HG03060 (cell line): ENCODE data around the gene HMCN2.
"Not testable (repeated sequence)": the region's sequence is repeated elsewhere in the genome, so short reads cannot be mapped to it uniquely, and the experiment has no call there.

Experiments used
- ATAC-seq: cut with Tn5 transposase; IDR thresholded peaks from one replicate; pipeline ENCODE4 v1.9.1; 2021; ENCODE audit warnings: low read depth, moderate number of reproducible peaks; ENCODE audit not compliant: unreplicated experiment

The HMCN2 gene

DNA sequence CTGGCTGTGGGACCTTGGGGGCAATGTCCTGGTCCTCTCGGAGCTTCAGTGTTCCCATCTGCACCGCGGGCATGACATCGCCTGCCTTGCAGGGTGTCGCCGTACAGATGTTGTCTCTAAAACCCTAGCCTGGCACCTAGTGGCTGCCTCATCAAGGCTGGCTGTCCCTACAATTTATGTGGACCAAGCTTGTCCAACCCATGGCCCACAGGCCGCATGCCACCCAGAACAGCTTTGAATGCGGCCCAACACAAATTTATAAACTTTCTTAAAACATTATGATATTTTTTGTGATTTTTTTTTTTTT lies 160.9 kb downstream of the HMCN2 start:
- no peak for ATAC-seq

DNA sequence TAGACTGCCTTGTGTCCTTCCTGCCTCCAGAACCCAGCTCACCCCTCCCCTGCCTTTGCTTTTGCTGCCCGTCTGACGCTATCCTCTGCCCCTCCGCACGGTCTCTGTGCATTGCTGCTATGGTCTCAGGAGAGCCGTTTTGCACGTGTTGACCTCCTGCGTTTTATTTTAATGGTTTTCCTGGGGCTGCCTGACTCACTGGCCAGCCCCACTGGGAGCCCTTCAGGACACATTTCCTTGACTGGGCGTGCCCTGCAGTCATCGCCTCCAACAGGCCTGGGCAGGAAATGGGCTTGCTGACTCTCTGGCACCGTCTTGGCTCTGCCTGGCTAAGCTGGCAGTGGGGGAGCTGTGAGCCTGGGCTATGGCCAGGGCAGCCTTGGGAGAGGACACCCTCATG lies 161.3 kb downstream of the HMCN2 start:
- ATAC-seq = no peak

DNA sequence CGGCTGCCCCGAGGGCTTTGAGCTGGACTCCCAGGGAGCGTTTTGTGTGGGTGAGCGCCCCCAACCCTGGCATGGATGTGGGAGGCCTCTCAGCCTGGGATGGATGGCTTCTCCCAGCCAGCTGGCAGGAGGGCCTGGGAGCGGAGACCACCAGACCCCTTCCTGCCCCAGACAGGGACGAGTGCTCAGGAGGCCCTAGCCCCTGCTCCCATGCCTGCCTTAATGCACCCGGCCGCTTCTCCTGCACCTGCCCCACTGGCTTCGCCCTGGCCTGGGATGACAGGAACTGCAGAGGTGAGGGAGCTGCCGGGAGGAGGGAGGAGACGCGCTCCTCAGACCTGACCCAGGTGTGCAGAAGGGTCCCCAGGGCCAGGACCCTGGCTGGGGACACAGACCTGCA lies 161.8 kb downstream of the HMCN2 start:
- ATAC-seq = no peak

DNA sequence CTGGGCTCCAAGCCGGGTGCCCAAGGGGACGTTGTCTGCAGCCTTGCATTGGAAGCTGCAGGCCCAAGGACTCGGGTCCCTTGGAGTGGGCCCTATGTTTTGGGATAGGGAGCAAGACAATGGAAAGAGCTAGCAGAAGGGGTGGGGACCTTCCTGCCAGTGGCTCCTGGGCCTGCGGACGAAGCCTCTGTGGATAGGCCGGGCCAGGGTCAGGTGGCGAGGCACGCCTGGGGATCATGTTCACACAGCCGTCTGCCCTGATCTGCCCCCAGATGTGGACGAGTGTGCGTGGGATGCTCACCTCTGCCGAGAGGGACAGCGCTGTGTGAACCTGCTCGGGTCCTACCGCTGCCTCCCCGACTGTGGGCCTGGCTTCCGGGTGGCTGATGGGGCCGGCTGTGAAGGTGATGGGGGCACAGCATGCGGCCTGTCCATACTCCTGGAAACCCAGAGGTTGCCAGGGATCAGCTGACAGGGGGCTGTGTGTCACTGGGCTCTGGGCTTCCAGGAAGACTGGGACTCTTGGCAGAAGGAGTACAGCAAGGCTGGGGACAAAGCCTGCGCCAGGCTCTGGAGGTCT lies 162.6 kb downstream of the HMCN2 start:
- ATAC-seq = no peak

DNA sequence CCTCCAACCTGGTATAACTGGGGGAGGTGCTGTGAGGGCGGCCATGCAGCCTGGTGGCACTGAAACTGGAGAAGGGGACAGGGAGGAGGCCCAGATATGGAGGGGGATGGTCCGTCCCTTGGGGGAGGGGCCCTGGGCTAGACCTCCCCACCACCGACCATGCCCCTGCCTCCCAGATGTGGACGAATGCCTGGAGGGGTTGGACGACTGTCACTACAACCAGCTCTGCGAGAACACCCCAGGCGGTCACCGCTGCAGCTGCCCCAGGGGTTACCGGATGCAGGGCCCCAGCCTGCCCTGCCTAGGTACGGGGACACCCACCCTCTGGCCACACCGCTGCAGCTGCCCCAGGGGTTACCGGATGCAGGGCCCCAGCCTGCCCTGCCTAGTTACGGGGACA lies 163.8 kb downstream of the HMCN2 start:
- ATAC-seq = no peak

DNA sequence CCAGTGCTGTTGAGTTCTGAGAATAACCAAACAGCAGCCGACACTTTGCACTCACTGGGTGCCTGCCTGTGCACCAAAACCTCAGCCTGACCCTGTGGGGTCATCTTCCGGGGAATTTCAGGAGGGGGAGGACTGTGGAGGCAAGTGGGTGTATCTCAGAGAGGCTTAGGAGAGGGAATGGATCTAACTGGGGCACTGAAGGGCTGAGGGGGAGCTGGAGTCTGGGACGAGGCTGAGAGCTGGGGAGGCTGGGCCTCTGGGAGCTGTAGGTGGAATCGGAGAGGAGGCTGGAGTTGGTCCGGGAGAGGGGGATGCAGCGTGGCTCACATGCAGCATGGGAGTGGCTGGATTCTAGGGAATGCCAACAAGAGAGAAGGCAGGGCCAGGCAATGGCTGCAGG lies 164.3 kb downstream of the HMCN2 start:
- no peak for ATAC-seq

DNA sequence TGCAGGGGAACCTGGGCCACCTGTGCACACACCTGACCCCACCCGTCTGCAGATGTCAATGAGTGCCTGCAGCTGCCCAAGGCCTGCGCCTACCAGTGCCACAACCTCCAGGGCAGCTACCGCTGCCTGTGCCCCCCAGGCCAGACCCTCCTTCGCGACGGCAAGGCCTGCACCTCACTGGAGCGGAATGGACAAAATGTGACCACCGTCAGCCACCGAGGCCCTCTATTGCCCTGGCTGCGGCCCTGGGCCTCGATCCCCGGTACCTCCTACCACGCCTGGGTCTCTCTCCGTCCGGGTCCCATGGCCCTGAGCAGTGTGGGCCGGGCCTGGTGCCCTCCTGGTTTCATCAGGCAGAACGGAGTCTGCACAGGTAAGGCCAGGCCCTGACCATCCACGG lies 164.7 kb downstream of the HMCN2 start:
- no peak for ATAC-seq

DNA sequence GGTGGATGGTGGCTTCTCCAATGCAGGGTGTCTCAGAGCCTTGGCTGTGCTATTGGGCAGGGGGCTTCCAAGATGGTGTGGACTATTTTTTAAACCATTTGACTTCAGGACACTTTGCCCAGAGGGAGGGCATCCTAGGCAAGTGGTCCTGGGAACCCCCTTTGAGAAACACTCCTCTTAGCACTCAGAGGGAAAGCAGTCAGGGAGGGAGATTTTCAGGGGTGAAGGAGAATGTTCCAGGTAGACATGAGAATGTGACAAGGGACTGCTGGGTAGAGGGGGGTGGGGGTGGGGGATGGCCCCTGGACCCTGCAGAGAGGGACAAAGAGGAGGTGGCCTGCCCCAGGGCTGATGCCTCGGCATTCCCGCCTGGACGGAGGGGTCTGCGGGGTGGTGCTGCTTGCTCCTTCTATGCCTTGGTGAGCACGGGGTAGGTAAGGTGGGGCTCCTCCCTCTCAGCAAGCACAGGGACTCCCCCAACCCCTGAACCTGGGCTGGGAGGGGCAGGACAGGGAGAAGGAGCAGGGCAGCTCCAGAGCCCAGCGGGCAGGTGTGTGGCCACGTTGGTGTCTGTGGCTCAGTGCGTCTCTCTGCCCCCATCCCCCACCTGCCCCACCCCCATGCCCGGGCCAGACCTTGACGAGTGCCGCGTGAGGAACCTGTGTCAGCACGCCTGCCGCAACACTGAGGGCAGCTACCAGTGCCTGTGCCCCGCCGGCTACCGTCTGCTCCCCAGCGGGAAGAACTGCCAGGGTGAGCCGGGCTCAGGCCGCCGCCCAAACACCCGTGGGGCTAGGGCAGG lies 165.4 kb downstream of the HMCN2 start:
- no peak for ATAC-seq

DNA sequence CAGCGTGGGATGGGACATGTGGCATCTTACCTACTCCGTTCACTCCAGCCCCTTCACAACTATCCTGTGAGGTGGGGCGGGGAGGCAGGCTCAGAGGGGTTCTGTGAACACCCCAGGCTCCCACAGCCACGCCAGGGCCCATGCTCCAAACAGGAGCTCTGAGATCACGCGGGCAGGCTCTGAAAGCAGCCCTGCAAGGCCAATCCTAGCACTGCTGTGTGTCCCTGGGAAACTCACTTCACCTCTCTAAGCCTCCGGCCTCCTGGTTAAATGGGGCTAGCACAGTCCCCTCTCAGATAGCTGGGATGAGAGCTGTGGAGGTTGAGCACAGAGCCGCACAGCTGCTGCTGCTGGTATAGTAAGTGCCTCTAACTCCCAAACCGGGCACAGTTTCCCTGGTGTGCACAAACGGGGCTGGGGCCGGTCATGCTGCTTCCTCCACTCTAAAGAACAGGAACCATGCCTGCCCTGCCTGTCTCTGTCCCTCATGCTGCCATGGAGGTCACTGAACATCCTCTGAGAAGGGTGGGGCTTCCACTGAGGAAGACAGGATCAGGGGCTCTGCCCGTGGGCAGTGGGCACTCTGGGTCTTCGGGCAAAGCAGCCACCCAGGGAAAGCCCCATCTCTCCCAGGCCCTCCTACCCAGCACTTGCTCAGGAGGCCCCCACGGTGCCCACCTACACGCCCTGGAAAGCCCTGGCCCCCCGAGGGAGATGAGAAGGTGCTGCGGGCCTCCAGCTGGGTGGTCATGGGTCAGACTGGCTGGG lies 166.2 kb downstream of the HMCN2 start:
- no peak for ATAC-seq

DNA sequence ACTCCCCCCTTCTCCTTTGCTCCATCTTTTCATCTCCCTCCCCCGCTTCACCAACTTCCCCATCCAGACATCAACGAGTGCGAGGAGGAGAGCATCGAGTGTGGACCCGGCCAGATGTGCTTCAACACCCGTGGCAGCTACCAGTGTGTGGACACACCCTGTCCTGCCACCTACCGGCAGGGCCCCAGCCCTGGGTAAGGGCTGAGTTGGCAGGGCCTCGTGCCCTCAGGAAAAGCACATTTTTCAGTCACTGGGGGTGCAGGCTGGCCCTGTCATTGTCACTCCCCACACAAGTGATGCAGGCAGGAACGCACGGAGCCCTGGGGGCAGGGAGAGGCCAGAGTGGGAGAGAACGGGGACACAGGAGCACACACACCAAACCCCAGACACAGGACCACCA lies 166.8 kb downstream of the HMCN2 start:
- ATAC-seq = no peak

DNA sequence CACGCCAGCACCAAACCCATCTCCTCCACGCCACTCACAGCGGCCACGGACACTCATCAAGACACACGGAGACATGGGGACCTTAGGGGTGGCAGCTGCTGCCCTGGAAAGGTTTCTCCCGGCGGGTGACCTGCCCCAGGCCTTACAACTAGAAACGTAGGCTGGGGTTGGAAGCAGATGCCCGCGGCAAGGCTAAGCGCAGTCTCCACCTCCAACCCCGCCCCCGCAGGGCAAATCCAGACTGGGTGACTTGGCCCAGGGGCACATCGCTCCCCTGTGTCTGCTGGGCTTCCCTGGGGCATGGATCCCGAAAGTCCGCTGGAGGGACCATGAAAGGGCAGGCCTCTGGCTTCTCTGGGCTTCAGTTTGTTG lies 167.2 kb downstream of the HMCN2 start:
- no peak for ATAC-seq

DNA sequence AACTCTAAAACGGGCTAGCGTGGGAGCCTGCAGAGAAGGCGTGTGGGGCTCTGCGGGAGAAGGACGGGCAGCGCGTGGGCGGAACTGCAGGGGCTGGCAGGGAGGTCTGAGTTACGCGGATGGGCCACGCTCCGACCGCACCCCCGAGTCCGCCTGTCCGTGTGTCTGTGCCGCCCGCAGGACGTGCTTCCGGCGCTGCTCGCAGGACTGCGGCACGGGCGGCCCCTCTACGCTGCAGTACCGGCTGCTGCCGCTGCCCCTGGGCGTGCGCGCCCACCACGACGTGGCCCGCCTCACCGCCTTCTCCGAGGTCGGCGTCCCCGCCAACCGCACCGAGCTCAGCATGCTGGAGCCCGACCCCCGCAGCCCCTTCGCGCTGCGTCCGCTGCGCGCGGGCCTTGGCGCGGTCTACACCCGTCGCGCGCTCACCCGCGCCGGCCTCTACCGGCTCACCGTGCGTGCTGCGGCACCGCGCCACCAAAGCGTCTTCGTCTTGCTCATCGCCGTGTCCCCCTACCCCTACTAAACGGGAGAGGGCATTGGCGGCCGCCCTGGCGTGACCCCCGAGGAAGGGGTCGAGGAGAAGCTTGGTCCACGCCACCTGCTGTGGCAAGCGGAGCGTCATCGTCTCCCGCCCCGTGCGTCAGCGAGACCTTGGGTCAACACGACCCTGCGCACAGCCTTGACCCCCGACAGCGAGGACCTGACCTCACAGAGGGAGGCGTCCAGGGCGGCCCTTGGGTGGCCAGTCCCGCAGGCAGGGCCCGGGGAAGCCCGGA lies 167.8 kb downstream of the HMCN2 start:
- ATAC-seq = no peak

DNA sequence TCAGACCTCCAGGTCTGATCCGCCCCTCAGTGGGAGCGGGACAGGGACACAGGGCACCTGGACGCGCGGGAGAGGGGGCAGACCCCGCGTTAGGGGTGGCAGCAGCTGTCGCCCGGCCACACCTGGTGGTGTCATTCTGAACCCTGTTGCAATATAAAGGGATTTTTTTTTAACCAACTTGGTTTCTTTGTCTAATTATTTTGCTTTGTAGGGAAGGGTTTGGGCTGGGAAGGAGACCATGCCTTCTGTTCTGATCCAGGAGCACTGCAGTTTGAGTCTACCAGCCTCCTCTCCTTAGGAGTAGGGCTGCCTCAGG lies 168.3 kb downstream of the HMCN2 start:
- no peak for ATAC-seq

DNA sequence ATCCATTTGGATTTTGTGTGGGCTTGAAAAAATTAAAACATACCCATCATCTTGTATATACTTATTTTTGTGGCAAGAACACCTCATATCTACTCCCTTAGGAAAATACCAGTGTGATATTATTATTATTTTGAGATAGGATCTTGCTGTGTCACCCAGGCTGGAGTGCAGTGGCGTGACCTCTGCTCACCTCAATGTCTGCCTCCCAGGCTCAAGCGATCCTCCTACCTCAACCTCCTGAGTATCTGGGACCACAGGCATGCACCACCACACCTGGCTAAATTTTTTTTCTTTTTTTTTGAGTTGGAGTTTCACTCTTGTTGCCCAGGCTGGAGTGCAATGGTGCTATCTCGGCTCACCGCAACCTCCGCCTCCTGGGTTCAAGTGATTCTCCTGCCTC lies 169.1 kb downstream of the HMCN2 start:
- ATAC-seq = not testable (repeated sequence)

DNA sequence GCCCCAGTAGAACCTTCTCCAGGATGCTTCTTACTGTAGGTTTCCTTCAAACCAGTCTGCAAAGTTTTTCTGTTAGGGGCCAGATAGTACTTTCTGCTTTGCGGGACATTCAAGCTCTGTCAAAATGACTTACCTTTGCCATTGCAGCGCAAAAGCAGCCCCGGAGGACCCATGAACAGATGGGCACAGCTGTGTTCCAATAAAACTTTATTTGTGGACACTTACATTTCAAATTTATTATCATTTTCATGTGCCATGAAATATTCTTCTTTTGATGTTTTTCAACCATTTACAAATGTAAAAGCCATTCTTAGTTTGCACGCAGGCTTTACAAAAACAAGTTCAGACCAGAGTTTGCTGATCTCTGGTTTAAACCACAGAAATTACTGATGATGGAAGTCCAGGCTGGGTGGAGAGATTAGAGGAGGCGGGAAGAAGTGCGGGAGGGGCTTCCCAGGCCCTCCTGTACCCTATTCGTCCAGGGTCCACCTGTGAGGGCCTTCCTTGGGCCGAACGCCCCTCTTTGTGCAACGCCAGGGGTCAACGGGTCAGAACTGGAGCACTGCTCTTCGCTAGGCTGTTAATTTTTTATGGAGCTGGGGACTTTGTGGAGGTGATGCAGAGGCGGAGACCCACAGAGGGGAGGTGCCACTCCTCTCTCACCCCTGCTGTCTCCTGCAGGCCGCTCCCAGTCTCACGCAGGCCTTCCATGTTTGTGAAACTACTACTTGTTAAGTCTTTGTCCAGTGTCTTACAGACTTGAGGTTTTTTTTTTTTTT lies 171.6 kb downstream of the HMCN2 start:
- ATAC-seq = no peak

DNA sequence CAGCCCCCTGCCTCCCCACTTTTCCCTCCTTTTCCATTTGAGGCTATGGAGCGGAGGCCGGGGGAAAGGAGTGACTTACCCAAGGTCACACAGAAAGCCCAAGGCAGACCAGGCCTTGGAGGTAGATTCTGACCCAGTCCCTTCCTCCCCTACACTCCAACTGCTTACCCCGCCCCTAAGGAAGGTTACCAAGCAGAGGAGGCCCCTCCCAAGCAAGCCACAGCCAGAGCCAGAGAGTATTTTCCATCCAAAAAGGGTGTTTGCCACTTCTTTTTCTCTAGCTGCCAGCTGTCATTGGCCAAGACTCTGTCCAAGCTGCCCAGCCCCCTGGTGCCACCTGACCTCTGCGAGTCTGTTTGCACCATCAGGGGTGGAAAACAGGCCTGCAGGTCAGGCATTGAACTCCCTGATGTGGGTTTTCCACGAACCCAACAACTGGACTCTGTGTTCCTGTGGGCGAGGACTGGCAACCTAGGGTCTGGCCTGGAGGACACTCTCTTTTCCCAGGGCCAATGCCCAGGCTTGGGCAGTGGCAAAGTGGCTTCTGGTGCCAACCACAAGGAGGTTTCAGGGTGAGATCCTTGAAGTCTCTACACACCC lies 172.9 kb downstream of the HMCN2 start:
- no peak for ATAC-seq

DNA sequence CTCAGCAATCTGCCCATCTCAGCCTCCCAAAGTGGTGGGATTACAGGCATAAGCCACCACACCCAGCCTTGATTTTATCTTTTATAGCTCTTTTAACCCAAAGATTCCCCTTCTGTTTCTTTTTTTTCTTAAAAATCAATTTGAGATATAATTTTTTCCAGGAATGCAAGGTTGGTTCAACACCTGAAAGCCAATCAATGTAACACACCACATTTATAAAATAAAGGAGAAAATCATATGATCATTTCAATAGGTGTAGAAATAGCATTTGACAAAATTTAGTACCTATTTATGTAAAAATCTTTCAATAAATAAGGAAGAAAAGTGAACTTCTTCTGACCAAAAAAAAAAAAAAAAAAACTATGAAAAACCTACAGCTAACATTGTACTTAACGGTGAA lies 175.5 kb downstream of the HMCN2 start:
- ATAC-seq = no peak

DNA sequence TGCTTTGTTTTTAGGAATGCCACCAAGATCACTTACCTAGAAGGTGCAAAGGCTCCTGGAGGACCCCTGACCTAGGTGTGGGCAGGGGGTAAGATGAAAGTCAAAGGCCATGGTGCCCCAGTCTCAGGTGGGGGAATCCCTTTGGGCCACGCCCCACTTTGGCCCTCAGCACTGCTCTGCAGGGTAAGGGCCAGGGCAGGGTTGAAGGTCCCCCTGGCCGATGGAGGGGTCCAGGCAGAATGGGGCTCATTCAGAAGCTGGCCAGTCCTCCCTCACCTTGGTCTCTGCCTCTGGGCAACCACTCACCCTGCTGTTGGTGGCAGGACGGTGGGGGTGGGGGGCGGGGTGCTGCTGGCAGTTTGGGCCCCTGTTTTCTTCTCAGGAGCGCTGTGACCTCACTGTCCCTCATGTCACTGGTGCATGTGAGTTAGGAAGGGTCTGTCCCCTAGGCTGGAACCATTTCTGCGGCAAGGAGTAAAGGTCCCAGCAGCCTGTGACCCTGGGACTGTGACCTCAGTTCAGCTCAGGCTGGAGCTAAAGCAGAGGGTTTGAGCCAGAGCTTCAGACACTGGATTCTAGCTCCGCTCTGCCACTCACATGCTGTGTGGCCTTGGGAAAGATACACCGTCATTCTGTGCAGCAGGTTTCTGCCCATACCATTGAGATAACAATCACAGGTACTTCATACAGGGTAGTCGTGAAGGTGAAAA lies 177.3 kb downstream of the HMCN2 start:
- no peak for ATAC-seq

DNA sequence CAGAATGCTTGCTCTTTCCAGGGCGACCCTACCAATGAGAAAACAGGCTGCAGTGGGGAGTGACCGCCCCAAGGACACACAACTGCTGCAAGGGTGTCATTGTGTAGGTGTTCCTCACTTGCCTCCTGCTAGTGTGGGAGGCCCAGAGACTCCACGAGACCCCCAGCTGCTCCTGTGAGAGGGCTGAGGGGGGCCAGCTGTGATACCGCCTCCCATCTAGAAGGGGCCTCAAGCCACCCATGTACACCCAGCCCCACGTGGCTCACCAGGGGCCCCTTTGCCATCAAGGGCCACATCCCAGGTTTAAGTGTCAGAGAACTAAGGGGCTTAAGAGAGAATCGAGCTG lies 177.9 kb downstream of the HMCN2 start:
- ATAC-seq = no peak
